ENCODE data around the gene RAPGEF5.

DNA sequence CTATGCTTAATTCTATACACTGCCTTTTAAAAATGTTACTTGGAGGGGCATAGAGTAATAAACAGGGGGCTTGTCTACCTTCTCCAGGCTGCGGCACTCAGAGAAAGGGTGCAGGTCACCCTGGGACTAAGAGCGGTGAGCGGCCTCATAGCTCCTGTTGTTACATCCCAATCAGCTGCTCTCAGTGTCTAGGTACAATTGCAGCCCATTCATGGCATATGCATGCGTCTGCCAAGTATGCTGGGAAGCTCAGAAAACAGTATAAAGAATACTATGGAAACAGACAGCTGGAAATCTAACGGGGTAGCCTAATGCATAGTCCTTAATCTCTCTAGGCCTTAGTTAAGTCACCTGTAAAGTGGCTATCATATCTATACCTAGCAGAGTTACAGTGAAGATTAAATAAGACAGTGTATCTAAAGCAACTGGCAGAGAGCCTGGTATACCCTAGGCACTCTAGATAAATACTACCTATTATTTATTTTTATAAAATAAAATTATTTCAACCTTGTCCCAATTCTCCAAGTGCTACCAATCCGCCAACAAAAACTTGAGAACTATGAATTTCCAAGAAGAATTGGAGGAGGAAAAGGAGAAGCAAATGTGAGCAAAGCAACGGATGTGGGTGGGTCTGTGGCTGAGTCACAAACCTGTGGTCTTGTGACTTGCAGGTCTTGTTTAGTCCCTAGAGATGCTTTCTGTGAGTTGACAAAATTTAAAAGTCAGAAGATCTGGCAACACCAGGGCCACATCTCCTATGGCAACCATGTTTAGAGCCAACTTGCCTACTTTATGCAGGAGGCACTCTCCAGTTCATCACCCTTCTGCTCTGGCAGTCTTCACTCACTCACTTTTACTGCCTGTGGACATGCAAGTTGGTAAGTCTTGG lies 183.0 kb downstream of the RAPGEF5 start:
- TF ChIP-seq, protein P1, sequence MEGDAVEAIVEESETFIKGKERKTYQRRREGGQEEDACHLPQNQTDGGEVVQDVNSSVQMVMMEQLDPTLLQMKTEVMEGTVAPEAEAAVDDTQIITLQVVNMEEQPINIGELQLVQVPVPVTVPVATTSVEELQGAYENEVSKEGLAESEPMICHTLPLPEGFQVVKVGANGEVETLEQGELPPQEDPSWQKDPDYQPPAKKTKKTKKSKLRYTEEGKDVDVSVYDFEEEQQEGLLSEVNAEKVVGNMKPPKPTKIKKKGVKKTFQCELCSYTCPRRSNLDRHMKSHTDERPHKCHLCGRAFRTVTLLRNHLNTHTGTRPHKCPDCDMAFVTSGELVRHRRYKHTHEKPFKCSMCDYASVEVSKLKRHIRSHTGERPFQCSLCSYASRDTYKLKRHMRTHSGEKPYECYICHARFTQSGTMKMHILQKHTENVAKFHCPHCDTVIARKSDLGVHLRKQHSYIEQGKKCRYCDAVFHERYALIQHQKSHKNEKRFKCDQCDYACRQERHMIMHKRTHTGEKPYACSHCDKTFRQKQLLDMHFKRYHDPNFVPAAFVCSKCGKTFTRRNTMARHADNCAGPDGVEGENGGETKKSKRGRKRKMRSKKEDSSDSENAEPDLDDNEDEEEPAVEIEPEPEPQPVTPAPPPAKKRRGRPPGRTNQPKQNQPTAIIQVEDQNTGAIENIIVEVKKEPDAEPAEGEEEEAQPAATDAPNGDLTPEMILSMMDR (conservative IDR thresholded peaks at IDR 0.05 in 1 of 2, IDR thresholded peaks at IDR 0.05 in 1 of 2; ENCODE audit: extremely low read depth in 1 of 2, insufficient read depth in 1 of 2, low read depth in 1 of 2, low read length in 2 of 2): no peak
- no peak for TF ChIP-seq EZH2 (IDR thresholded peaks at IDR 0.05; ENCODE audit: borderline replicate concordance, low read length)
